SK-N-SH treated with all-trans-retinoic acid at 6 μM for 48 hours (cell line): ENCODE measurements around the gene AVL9.

Source experiments
- CREB5 ChIP-seq: fragments of 250-450 bp; sonication (Bioruptor Pico); IDR thresholded peaks from 2 replicates; pipeline ENCODE4 v1.5.1; 2020; ENCODE audit warnings: low read depth, mild to moderate bottlenecking, moderate library complexity
- CSDC2 ChIP-seq: fragments of 250-450 bp; sonication (Bioruptor Pico); IDR thresholded peaks from 2 replicates; pipeline ENCODE4 v1.5.0; 2020; ENCODE audit warnings: mild to moderate bottlenecking, moderate library complexity
- POU6F1 ChIP-seq: fragments of 250-450 bp; sonication (Bioruptor Pico); IDR thresholded peaks from 2 replicates; pipeline ENCODE4 v1.8.0; 2021; ENCODE audit warnings: low read depth, mild to moderate bottlenecking, moderate library complexity, borderline replicate concordance
- PPARA ChIP-seq: fragments of 250-450 bp; sonication (Bioruptor Pico); IDR thresholded peaks from 2 replicates; pipeline ENCODE4 v1.5.0; 2020; ENCODE audit warnings: mild to moderate bottlenecking, borderline replicate concordance
- SNAI2 ChIP-seq: fragments of 250-450 bp; sonication (Bioruptor Pico); IDR thresholded peaks from 2 replicates; pipeline ENCODE4 v1.5.0; 2020; ENCODE audit warnings: mild to moderate bottlenecking, moderate library complexity
- TCF4 ChIP-seq: fragments of 250-450 bp; sonication (Bioruptor Pico); IDR thresholded peaks from 2 replicates; pipeline ENCODE4 v1.8.0; 2021; ENCODE audit warnings: mild to moderate bottlenecking, moderate library complexity, borderline replicate concordance
- TSHZ2 ChIP-seq: fragments of 250-450 bp; sonication (Bioruptor Pico); IDR thresholded peaks from 2 replicates; pipeline ENCODE4 v1.5.0; 2020; ENCODE audit warnings: mild to moderate bottlenecking, moderate library complexity

DNA sequence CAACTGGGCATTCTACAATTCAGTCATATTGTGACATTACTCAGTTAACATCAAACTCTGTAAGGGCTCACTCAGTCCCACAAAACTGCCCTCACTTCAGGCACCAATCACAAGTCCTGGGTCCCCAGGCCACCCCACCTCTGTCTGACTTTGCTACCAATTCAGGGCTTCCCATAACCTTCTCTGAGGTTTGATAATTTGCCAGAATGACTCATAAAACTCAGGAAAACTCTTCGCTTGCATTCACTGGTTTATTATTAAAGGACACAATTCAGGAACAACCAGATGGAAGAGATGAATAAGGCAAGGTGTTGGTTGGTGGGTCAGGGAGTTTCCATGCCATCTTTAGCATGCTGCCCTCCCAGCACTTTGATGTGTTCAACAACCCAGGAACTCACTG lies 41.3 kb downstream of the AVL9 start:
- TF ChIP-seq CREB5 (CRISPR knock-in tag) = no peak
- TF ChIP-seq TSHZ2 = no peak
- TF ChIP-seq TCF4 = no peak
- no peak for TF ChIP-seq SNAI2 (CRISPR knock-in tag)
- TF ChIP-seq CSDC2 (CRISPR knock-in tag) = no peak
- TF ChIP-seq POU6F1 (CRISPR knock-in tag) = no peak
- TF ChIP-seq PPARA = no peak
